ENCODE measurements around the gene PPM1D.
A peak's percentile ranks its signal among the peaks of the same experiment; 100 is the strongest.

PPM1D gene

DNA sequence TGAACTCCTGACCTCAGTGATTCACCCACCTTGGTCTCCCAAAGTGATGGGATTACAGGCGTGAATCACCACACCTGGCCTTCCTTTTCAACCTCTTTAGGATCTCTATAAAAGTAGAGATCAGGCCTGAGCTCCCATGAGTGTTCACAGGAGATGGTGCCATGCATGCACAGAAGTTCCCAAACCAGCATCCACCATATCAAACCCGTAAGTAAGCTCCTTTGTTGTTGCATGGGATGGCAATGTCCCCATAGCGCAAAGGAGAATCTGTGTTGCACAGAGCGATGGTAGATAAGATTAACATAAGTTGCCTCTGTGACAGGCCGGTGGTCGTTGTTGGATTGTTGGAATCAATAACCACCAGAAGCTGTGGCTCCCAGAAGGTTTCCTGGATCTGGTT, 34.8 kb upstream of the PPM1D start:
- Histone ChIP-seq H3K27ac (ENCODE audit: insufficient read depth, low read depth, low read length, poor library complexity, severe bottlenecking) (no peak overlapping the region), H3K9me3 (ENCODE audit: control insufficient read depth, low read length) (no peaks in the 10 kb centered on the region), H3K4me1 (ENCODE audit: control insufficient read depth, insufficient read depth, low read length) (no peaks in the 10 kb centered on the region), H3K27me3 (ENCODE audit: control insufficient read depth, insufficient read depth, low read length, poor library complexity, severe bottlenecking) (no peaks in the 10 kb centered on the region), H3K4me3 (ENCODE audit: insufficient read depth, low read depth, low read length) (no peak overlapping the region), H3K36me3 (ENCODE audit: control insufficient read depth, insufficient read depth, low read length) (no peaks in the 10 kb centered on the region)
- 94 to 96% methylated on average over 6 of the region's 6 CpGs for WGBS, 2 experiments

DNA sequence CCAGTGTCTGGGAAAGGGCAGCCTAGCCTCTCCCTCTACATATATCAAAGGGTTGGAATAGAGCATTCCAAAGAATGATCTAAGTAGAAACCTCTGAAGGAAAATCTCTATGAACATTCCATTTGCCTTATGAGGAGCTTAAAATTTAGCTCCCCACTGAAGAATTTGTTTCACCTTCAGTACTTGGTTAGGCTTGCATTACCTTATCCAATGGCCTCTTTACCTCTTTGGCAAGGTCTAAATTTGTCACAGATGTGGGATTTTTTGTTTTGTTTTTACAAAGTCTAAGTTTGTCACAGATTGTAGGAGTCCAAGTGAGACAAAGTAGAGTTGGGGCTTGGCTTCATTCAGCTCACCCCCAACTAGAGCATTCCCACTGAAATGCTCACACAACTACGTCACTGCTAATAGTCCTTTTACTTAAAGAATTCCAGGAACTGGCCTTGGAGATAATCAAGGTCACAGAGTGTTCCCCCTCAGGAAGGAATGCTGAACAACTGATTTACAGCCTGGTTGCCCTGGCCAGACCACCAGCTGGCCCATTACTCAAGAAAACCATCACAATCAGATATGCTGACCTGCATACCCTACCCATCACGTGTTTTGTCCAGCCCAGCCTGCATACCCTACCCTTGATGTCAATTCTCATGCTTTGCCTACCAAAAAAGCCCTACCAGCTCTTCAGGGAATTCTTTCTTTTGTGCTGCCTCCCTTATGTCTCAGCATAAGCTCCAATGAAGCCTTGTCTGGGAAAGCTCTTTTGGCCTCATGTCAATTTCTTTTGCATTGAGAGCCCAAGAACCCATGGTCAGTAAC, 26.5 kb upstream of the PPM1D start:
- Histone ChIP-seq H3K27me3 (ENCODE audit: control insufficient read depth, insufficient read depth, low read length, poor library complexity, severe bottlenecking) (no peaks in the 10 kb centered on the region), H3K4me1 (ENCODE audit: control insufficient read depth, insufficient read depth, low read length) (no peaks in the 10 kb centered on the region), H3K9me3 (ENCODE audit: control insufficient read depth, low read length) (no peaks in the 10 kb centered on the region), H3K4me3 (ENCODE audit: insufficient read depth, low read depth, low read length) (no peak overlapping the region), H3K27ac (ENCODE audit: insufficient read depth, low read depth, low read length, poor library complexity, severe bottlenecking) (peak overlapping the region; percentile 52), H3K36me3 (ENCODE audit: control insufficient read depth, insufficient read depth, low read length) (no peaks in the 10 kb centered on the region)
- WGBS, 2 experiments = 73 to 80% methylated on average over 2 of the region's 2 CpGs

DNA sequence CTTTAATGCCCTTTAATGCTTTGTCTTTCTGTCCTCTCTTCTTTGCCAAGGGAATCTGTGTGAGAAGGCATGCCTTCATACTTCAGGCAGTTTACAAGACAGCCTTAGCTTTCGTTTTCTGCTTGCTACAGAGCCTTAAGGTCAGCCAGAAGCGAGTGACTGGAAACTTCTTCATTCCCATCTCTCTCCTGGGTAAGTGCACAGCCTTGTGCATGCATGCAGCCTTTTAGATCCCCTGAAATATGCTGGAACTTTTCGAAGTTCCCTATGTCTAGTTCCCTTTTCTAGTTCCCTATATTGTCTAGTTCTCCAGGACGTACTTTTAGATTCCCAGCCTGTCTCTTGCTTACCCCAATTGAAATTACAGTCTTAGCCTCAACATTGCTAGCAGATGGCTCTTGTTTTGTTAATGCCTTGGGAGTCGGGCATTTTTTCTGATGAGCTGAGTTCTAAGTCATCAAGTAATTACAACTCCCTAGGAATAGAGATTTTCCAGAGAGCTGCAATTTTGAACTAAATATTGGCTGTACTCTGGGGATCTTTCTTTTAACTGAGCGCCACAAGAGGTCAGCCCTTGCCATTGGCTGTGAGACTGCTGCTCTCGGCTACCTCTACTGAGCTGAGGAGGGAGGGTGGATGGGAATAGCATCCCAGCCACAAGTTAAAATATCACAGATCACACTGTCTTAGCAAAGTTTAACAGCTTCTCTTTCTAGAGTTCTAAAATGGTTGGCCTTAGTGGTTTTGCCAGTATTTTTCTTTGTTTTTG, 22.7 kb upstream of the PPM1D start:
- Histone ChIP-seq H3K36me3 (ENCODE audit: control insufficient read depth, insufficient read depth, low read length) (no peaks in the 10 kb centered on the region), H3K27ac (ENCODE audit: insufficient read depth, low read depth, low read length, poor library complexity, severe bottlenecking) (no peak overlapping the region), H3K9me3 (ENCODE audit: control insufficient read depth, low read length) (no peaks in the 10 kb centered on the region), H3K27me3 (ENCODE audit: control insufficient read depth, insufficient read depth, low read length, poor library complexity, severe bottlenecking) (no peaks in the 10 kb centered on the region), H3K4me3 (ENCODE audit: insufficient read depth, low read depth, low read length) (no peak overlapping the region), H3K4me1 (ENCODE audit: control insufficient read depth, insufficient read depth, low read length) (no peaks in the 10 kb centered on the region)
- WGBS, 2 experiments = 79 to 83% methylated on average over 6 to 7 of the region's 7 CpGs

DNA sequence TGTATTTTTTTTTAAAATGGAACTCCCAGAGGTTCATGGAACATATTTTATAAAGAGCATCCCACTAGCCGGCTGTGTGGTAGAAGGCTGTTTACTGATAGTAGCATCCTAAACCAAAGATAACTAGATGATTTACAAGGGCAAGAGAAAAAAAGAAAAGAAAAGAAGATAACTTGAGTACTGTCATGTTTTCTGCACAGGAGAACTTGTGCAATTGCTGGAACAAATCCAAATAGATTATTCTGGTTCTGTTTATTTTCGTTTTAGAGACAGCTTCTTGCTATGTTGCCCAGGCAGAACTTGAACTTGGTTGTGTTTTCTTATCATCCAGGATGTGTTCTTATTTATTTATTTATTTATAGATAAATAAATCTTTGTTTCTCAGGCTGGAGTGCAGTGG, 20.9 kb upstream of the PPM1D start:
- no peaks in the 10 kb centered on the region for H3K9me3 ChIP-seq (ENCODE audit: control insufficient read depth, low read length)
- WGBS, 2 experiments = 94 to 97% methylated on average over 1 to 2 of the region's 2 CpGs
- no peaks in the 10 kb centered on the region for H3K4me1 ChIP-seq (ENCODE audit: control insufficient read depth, insufficient read depth, low read length)
- no peaks in the 10 kb centered on the region for H3K36me3 ChIP-seq (ENCODE audit: control insufficient read depth, insufficient read depth, low read length)
- no peak overlapping the region for H3K4me3 ChIP-seq (ENCODE audit: insufficient read depth, low read depth, low read length)
- H3K27me3 ChIP-seq (ENCODE audit: control insufficient read depth, insufficient read depth, low read length, poor library complexity, severe bottlenecking) = no peaks in the 10 kb centered on the region
- H3K27ac ChIP-seq (ENCODE audit: insufficient read depth, low read depth, low read length, poor library complexity, severe bottlenecking) = no peak overlapping the region

DNA sequence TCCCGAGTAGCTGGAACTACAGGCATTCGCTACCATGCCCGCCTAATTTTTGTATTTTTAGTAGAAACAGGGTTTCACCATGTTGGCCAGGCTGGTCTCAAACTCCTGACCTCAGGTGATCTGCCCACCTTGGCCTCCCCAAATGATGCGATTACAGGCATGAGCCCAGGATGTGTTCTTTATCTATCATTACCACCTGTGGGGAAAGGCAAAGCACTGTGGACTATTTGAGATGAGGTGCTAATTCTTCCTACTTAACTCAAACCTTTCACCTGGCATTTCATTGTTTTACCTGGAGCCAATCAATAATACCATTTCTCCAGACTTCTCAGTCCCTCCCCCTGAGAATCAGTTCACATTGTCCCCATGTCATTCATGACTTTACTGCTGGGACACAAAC, 20.4 kb upstream of the PPM1D start:
- Histone ChIP-seq H3K27ac (ENCODE audit: insufficient read depth, low read depth, low read length, poor library complexity, severe bottlenecking) (no peak overlapping the region), H3K4me3 (ENCODE audit: insufficient read depth, low read depth, low read length) (no peak overlapping the region), H3K4me1 (ENCODE audit: control insufficient read depth, insufficient read depth, low read length) (no peaks in the 10 kb centered on the region), H3K9me3 (ENCODE audit: control insufficient read depth, low read length) (no peaks in the 10 kb centered on the region), H3K27me3 (ENCODE audit: control insufficient read depth, insufficient read depth, low read length, poor library complexity, severe bottlenecking) (no peaks in the 10 kb centered on the region), H3K36me3 (ENCODE audit: control insufficient read depth, insufficient read depth, low read length) (no peaks in the 10 kb centered on the region)
- 87 to 89% methylated on average over 4 of the region's 4 CpGs for WGBS, 2 experiments

DNA sequence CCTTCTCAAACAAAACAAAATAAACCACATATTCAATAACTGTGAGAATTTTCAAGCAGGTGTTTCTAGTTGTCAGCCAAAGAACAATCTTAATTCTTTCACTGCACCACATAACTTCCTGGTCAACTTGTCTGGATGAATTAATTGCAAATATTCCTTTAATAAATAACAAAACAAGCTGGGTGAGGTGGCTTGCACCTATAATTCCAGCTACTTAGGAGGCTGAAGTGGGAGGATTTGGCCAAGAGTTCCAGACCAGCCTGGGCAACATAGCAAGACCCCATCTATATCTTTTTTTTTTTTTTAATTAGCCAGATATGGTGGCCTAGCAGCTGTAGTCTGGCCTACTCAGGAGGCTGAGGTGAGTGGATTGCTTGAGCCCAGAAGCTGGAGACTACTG, 17.0 kb upstream of the PPM1D start:
- Histone ChIP-seq H3K27ac (ENCODE audit: insufficient read depth, low read depth, low read length, poor library complexity, severe bottlenecking) (no peak overlapping the region), H3K4me3 (ENCODE audit: insufficient read depth, low read depth, low read length) (no peak overlapping the region), H3K4me1 (ENCODE audit: control insufficient read depth, insufficient read depth, low read length) (no peaks in the 10 kb centered on the region)

DNA sequence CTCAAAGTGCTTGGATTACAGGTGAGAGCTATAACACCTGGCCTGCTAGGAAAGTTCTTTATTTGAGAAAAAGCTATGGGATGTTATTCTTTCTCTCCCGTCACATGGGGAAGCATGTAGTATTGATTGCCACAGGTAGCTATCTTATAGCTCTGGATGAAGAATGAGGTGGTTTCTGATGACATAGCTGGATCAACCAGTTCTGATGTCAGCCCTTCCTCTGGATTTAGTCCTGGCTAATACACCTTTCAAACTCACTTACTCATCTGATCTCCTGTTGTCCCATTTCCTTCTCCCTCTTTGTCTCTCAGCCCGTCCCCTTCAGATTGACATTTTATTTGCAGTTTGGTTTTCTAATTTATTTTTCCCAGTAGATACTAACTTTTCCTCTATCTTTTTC, 14.1 kb upstream of the PPM1D start:
- Histone ChIP-seq H3K27ac (ENCODE audit: insufficient read depth, low read depth, low read length, poor library complexity, severe bottlenecking) (no peak overlapping the region), H3K9me3 (ENCODE audit: control insufficient read depth, low read length) (no peaks in the 10 kb centered on the region), H3K36me3 (ENCODE audit: control insufficient read depth, insufficient read depth, low read length) (no peaks in the 10 kb centered on the region), H3K4me3 (ENCODE audit: insufficient read depth, low read depth, low read length) (no peak overlapping the region), H3K4me1 (ENCODE audit: control insufficient read depth, insufficient read depth, low read length) (no peaks in the 10 kb centered on the region), H3K27me3 (ENCODE audit: control insufficient read depth, insufficient read depth, low read length, poor library complexity, severe bottlenecking) (no peaks in the 10 kb centered on the region)
- 88 to 96% methylated on average over 2 of the region's 2 CpGs for WGBS, 2 experiments

More for the DNA sequence above, 17.0 kb upstream of the PPM1D start:
- no peaks in the 10 kb centered on the region for H3K27me3 ChIP-seq (ENCODE audit: control insufficient read depth, insufficient read depth, low read length, poor library complexity, severe bottlenecking)
- H3K9me3 ChIP-seq (ENCODE audit: control insufficient read depth, low read length) = no peaks in the 10 kb centered on the region
- H3K36me3 ChIP-seq (ENCODE audit: control insufficient read depth, insufficient read depth, low read length) = no peaks in the 10 kb centered on the region

DNA sequence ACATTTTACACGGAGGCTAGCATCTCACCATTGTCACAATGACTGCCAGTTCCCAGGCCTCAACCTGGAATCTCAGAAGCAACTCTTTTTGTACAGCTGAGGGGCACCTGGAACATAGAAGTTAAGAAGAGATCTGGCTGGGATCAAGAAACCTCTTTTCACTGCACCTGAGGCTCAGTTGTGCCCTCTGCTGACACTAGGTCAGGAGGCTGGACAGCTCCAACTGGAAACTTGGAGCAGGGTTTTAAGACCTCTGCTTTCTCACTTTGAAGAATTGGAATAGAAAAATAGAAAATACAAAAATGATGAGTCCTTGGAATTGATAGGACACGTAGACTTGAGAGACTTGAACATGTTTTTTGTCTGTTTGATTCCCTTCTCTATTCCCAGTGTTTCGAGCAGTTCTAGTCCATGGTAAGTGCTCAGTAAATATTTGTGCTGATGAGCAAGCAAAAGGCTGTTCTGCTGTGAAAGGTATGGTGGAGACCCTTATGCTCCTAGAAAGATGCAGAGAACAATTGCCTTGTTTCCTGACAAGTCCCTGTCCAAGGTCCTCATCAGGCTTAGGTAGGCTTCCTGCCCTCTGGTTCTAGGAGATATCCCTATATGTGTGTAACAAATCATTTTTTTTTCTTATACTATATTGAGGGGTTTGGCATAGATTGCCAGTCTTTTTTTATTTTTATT, 13.6 kb upstream of the PPM1D start:
- Histone ChIP-seq H3K36me3 (ENCODE audit: control insufficient read depth, insufficient read depth, low read length) (no peaks in the 10 kb centered on the region), H3K4me3 (ENCODE audit: insufficient read depth, low read depth, low read length) (no peak overlapping the region), H3K27me3 (ENCODE audit: control insufficient read depth, insufficient read depth, low read length, poor library complexity, severe bottlenecking) (no peaks in the 10 kb centered on the region), H3K4me1 (ENCODE audit: control insufficient read depth, insufficient read depth, low read length) (no peaks in the 10 kb centered on the region), H3K27ac (ENCODE audit: insufficient read depth, low read depth, low read length, poor library complexity, severe bottlenecking) (no peak overlapping the region), H3K9me3 (ENCODE audit: control insufficient read depth, low read length) (no peaks in the 10 kb centered on the region)
- WGBS, 2 experiments = 62 to 68% methylated on average over 3 of the region's 3 CpGs

DNA sequence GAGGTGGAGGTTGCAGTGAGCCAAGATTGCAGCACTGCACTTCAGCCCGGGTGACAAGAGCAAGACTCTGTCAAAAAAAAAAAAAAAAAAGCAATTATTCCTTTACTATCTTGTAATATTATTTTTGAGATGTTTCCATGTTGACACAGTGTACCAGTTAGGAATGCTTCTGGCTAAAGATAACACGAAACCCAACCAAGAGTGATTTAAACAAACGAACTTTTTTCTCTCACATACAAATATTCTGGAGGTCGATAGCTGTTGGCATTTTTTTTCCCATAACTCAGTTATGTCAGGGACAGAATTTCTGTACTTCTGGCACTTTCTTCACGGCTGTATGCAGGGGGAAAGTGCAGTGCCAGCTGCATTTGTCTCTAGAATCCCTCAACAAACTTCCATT, 9.9 kb upstream of the PPM1D start:
- Histone ChIP-seq H3K27ac (ENCODE audit: insufficient read depth, low read depth, low read length, poor library complexity, severe bottlenecking) (no peak overlapping the region), H3K4me1 (ENCODE audit: control insufficient read depth, insufficient read depth, low read length) (no peaks in the 10 kb centered on the region), H3K9me3 (ENCODE audit: control insufficient read depth, low read length) (no peaks in the 10 kb centered on the region), H3K27me3 (ENCODE audit: control insufficient read depth, insufficient read depth, low read length, poor library complexity, severe bottlenecking) (no peaks in the 10 kb centered on the region), H3K36me3 (ENCODE audit: control insufficient read depth, insufficient read depth, low read length) (no peaks in the 10 kb centered on the region), H3K4me3 (ENCODE audit: insufficient read depth, low read depth, low read length) (no peak overlapping the region)
- 90 to 92% methylated on average over 4 of the region's 5 CpGs for WGBS, 2 experiments

DNA sequence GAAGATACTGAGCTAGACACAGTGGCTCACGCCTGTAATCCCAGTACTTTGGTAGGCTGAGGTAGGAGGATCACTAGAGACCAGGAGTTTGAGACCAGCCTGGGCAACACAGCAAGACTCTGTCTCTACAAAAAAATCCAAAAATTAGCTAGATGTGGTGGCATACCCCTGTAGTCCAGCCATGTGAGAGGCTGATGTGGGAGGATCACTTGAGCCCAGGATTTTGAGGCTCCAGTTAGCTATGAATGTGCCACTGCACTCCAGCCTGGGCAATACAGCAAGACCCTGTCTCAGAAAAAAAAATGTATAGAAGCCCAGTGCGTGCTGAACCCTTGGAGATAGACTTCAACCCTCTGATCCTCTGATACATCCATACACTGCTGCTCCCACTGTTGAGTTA, 7.2 kb upstream of the PPM1D start:
- Histone ChIP-seq H3K9me3 (ENCODE audit: control insufficient read depth, low read length) (no peaks in the 10 kb centered on the region), H3K36me3 (ENCODE audit: control insufficient read depth, insufficient read depth, low read length) (no peaks in the 10 kb centered on the region), H3K4me1 (ENCODE audit: control insufficient read depth, insufficient read depth, low read length) (no peaks in the 10 kb centered on the region), H3K27ac (ENCODE audit: insufficient read depth, low read depth, low read length, poor library complexity, severe bottlenecking) (no peak overlapping the region), H3K4me3 (ENCODE audit: insufficient read depth, low read depth, low read length) (no peak overlapping the region), H3K27me3 (ENCODE audit: control insufficient read depth, insufficient read depth, low read length, poor library complexity, severe bottlenecking) (no peaks in the 10 kb centered on the region)
- WGBS, 2 experiments = 93% methylated on average over 2 of the region's 2 CpGs
